Stomach (tissue), 4 donors: Measurements from ENCODE around the gene HSD17B2.
"Not testable (repeated sequence)": the region's sequence is repeated elsewhere in the genome, so short reads cannot be mapped to it uniquely, and the experiment has no call there.

ENCODE experiments used
- CTCF ChIP-seq, 7 experiments: fragments of 450-650 bp in 4 of 7; fragments of 200-600 bp in 3 of 7; sonication (generic) in 3 of 7; IDR thresholded peaks; one replicate each; pipeline ENCODE4 v1.5.1; 2016 to 2019; ENCODE audit warnings: antibody characterized with exemption in 7 of 7, control low read depth in 2 of 7, mild to moderate bottlenecking in 1 of 7
- POLR2AphosphoS5 ChIP-seq, 3 donors: sonication (generic); formaldehyde crosslinking; IDR thresholded peaks; one replicate each; pipeline ENCODE4 v1.6.1; 2016; ENCODE audit warnings: antibody characterized with exemption in 3 of 3

- not testable (repeated sequence) for TF ChIP-seq CTCF, POLR2AphosphoS5 (IDR thresholded peaks at IDR 0.05)
These were observed 104.2 kb downstream of the HSD17B2 start for GRCh38 chr16:82139286-82139571.
